Measurements from ENCODE around the gene RNF223.
A peak's percentile ranks its signal among the peaks of the same experiment; 100 is the strongest.
"Not testable (repeated sequence)": the region's sequence is repeated elsewhere in the genome, so short reads cannot be mapped to it uniquely, and the experiment has no call there.

RNF223 gene

DNA sequence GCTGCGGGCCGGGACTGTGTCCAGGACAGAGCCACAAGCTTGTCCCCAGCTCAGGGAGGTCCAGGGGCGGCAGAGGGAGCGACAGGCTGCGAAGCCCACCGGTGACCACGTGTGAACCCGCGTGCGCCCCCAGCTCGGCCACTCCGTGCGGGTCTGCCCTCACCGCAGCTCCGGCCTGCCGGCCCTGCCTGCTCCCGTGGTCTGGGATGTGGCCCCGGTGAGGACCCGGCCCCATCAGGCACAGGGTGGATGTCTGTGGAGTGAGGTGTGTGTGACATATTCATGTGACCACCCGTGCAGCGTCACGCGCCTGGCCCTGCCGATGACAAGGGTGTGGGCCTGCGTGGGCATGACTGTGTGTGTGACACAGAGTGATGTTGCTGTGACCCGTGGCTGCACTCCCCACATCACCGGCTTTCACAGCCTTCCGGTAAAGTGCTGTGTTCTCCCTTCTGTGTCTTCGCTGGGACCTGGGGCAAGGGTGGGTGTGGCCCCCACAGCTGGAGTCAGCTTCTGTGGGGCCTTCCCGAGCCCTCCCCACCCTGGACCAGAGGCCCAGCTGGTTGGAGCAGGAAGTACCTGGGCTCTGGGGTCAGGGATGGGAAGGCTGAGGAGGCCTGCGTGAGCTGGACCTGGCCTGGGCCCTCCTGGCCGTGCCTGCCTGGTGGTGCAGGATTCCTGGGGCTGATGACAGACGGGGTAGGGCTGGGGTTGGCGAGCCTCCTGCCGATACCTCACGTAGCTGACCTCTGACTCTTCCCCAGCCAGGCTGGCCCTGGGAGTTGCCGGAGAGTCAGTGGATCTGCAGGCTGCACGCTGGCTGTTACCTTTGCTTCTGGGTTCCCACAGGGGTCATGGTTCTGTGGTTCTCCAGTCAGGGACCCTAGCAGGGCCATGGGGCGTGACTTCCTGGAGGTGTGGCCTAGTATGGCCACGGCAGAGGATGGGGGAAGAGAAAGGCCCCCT is 4.1 kb downstream of the RNF223 start:
- no peak for DNase-seq

- peak; percentile 93 for DNase-seq
These were observed 4.9 kb downstream of the RNF223 start for GRCh38 chr1:1069056-1069710.

- DNase-seq = peak; percentile 65
These were observed 5.5 kb downstream of the RNF223 start for GRCh38 chr1:1068517-1069055.

DNA sequence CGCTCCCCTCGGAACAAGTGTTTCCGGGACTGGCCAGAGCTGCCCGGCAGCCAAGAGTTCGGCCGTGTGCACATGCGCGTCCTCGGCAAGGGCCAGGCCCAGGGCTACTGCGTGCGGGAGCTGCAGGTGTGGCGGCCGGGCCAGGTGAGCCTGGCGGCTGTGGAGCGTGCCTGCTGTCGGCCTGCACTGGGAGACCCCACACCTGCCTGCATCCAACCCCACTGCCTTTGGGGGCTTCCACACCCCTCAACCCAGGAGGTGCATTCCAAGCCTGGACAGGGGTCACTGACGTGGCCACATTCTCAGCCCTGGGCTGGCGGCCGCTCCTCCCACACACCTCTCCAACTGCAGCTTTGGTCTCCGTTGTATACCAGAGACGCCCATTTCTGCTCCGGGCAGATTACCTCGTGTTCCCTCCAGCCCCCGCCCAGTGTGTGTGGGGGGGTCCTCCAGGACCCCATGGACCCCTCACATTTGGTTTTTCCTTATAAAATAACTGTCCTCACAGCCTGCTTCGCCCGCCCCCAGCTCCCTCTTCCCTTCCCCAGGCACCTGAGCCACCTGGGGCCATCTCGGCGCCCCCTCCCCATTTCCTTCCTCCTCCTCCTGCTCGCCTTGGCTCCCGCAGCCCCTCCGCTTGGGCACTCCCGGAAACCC is 6.1 kb downstream of the RNF223 start:
- DNase-seq = no peak

- DNase-seq = no peak
These were observed 6.7 kb downstream of the RNF223 start for GRCh38 chr1:1067284-1067859.

DNA sequence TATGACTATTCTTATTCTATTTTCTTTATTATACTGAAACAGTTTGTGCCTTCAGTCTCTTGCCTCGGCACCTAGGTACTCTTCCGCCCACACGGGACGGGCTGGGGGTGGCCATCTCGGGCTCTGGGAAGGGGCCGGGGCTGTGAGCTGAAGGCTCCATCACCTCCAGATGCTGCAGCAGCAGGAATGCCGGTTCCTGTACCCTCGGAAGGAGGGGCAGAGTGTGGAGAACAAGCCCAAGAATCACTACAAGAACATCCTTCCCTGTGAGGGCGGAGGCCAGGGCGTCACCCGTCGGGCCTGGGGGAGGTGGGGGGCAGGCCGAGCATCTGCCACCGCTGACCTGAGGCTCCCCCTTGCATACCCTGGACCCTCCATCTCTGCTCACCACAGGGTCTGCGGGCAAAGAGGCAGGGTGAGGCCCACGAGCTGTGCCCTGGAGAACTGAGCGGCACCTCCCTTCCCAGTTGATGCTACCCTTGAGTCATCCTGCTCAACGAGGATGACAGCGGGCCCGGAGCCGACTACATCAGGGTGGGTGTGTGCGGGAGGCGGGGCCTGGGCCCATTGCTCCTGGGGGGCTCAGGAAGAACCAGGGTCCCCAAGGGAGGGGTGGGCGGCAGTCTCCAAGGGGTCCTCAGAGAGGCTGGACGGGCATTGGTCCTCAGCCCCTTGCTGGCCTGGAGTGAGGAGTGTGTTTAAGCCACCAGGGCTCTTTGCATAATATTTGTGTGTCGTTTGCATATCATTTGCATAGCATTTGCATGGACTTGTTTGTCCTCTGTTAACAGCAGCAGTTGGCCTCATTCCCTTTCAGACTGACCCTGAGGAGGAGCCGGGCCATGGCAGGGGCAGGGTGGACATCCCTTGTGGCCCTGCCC is 7.5 kb downstream of the RNF223 start:
- DNase-seq = no peak

DNA sequence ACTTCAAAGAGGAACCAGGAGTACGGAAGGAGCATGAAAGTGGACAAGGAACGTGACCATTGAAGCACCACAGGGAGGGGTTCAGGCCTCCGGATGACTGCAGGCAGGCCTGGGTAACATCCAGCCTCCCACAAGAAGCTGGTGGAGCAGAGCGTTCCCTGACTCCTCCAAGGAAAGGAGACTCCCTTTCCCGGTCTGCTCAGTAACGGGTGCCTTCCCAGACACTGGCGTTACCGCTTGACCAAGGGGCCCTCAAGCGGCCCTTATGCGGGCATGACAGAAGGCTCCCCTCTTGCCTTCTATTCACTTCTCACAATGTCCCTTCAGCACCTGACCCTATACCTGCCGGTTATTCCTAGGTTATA is 8.2 kb downstream of the RNF223 start:
- not testable (repeated sequence) for DNase-seq

GRCh38 chr1:1065265-1065939 is 8.7 kb downstream of the RNF223 start:
- DNase-seq = no peak

GRCh38 chr1:1063945-1064831 is 9.9 kb downstream of the RNF223 start:
- peak; percentile 74 for DNase-seq

DNA sequence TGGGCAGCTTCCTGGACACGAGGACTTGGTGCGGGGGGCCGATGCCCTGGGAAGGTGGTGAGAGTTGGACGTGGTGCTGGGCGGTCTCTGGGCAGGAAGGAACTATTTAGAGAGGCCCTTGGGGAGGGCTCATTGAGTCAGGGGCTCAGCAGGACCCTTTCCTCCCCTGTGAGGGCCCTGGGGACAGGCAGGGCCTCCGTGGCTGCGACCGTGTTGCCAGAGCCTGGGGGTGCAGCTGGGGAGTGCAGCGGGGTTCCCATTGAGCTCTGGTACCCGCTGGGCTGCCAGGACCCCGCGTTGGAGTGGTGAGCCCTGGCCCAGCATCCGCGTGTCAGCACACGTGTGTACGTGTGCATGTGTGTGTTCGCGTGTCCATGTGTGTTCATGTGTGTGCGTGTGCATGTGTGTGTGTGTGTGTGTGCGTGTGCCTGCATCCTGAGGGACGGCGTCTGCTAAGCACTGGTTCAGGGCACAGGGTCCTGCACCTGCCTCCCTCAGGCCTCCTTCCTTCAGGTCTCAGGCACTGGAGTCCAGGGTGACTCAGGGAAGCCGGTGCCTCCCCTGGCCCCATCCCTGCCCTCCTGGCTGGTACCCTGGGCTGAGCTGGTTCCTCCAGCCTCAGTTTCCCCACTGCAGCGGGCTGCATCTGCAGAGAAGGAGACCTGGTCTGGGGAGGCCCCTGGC is 10.7 kb downstream of the RNF223 start:
- no peak for DNase-seq

- no peak for DNase-seq
These were observed 11.6 kb downstream of the RNF223 start for GRCh38 chr1:1062348-1063163.

- DNase-seq = no peak
These were observed 12.3 kb downstream of the RNF223 start for GRCh38 chr1:1061682-1062345.

- DNase-seq = no peak
These were observed 13.7 kb downstream of the RNF223 start for GRCh38 chr1:1060281-1061000.

DNA sequence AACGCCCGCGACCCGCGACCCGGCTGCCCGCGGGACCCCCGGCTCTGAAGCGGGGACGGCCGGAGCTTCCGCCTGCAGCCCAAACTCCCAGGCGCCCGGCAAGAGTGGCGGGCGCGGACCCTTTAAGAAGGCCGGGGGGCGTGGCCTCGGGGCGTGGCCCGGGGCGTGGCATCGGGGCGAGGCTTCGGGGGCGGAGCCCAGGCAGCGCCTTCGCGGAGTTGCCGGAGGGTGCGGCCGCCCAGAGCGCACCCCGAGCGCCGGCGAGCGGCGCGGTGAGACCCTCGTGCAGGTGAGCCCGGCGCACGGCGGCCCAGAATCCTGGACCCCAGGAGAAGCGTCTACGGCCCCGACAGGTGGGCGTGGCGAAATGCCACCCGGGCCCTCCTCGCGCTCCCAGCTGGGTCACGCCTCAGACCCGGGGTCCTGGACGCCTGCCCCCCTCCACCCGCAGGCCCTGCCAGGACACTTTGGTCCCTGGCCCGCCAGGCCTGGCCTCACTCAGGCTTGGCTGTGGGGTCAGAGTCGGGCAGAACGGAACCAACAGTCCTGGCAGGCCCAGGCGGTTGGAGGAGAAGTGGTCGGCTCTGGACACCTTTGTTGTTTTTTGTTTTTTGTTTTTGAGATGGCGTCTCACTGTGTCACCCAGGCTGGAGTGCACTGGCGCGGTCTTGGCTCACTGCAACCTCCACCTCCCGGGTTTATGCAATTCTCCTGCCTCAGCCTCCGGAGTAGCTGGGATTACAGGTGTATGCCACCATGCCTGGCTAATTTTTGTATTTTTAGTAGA is 14.4 kb downstream of the RNF223 start:
- peak; percentile 90 for DNase-seq

DNA sequence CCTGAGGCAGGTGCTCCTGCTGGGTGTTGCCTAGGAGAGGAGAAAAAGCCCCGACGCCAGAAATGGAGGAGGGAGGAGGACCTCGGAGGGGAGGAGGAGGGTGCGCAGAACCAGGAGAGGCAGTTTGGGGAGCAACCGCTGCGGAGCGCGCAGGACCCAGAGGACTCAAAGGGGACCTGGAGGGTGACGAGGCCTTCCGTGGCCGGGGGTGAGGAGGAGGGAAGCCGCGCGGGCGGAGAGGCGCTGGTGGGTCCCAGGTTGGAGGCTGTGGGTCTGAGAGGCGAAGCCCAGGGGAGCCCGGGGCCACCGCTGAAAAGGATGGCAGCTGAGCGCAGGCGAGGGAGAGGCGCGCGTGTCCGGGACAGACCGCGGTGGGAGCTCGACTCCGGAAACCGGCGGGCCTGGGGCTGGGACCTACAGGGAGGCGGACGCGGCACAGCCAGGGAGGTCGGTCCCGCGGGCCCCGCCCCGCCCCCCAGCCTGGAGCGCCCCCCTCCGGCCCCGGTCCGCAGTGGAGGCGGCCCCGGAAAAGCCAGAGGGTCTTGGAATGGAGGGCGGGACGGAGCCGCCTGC is 15.1 kb downstream of the RNF223 start:
- DNase-seq = no peak
